CD4-positive, alpha-beta T cell treated with Interleukin-6 at 100 ng/mL for 8 hours (primary cell): ENCODE measurements around the gene TRPM4.
"Not testable (repeated sequence)": the region's sequence is repeated elsewhere in the genome, so short reads cannot be mapped to it uniquely, and the experiment has no call there.

ENCODE experiments used
- DNase-seq: peaks from one replicate; pipeline ENCODE4 v3.0.0-alpha.2; 2020; ENCODE audit warnings: mixed read lengths, low spot score

Gene TRPM4

DNA sequence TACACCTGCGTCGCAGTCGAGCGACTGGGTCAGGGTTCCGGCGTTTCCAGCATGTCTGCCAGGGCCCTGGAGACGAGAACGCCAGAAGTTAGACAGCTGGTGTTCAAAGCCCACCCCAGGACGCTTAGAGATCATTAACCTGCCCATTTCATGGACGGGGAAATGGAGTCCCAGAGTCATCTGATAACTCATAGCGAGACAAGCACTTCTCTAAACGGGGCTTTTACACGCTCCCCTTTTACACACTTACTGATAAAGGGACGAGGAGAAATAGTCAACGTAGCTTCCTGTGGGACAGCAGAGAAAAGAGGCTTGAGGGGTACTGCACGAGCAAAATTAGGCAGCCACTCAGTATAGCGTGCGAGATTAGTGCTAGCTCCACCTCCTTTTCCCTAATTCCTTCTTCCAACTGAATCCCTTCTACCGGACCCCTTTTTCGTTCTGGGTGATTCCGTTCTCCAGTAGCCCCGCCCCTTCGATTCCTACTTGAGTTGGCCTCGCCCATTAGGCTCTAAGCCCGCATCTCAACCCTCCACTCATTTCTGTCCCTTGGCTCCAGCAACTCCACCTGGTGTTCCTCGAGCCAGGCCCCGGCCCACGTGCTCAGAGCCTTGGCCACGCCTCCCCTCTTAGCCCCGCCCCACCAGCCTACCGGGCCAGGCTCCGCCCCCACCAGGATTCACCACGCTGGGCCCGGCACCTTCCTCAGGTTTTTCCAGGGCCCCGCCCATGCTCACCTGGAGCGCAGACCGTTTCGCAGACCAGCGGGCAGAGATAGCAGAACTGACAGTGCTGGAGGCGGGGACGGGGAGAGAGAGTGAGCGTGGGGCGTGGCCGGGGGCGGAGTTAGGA lies 6.1 kb upstream of the TRPM4 start:
- DNase-seq = no peak

DNA sequence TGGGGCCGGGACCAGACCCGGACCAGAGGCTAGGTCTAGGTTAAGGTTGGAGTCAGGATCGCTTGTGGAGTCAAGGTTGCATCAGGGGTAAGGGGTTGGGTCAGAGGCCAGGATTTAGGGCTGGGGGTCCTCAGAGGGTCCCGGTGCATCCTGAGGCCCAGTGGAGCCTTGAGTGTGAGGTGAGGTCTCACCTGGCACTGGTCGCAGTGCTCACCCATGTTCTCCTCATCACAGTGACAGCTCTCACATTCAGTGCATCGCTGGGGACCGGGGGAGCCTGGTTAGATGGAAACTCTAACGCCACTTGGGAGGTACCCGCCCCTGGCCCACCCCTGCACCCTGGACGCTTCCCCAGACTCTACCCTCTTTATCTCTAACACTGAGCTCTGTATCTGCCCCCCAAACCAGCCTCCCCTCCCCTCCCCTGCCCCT lies 5.5 kb upstream of the TRPM4 start:
- DNase-seq = no peak

DNA sequence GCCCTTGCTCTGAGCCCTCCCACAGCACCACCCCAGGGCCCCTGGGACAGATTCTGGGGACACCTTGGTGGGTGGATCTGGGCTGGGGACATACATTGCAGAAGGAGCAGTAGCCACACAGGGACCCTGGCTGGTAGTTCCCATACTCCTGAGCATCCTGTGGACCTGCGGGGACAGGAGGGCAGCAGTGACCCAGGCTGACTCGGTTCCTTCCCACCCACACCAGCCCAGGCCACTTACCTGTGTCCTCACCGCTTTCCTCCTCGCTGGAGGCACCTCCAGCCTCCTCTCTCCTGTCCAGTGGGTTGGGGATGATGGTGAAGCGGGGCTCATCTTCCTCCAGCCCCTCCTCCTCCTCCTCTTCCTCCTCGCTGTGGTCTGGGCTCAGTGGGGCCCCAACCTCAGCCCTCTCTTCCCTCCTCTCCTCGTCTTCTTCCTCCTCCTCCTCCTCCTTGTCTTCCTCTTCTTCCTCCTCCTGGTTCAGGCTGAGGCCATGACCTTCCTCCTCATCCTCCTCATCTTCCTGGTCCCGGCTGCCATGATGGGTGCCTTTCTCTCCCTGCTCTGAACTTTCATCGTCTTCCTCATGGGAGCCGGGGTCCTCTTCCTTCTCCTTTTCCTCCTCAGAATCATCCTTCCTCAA lies 4.3 kb upstream of the TRPM4 start:
- DNase-seq = no peak

DNA sequence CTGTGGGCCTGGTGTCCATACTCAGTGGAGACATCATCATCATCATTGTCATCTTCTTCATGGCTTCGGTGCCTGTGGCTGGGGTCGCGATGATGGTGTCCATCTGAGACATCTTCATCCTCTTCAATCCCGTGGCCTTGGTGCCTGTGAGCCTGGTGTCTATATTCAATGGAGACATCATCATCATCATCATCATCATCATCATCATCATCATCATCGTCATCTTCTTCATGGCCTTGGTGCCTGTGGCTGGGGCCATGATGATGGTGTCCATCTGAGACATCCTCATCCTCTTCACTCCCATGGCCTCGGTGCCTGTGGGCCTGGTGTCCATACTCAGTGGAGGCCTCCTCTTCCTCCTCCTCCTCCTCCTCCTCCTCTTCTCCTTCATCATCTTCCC lies 3.3 kb upstream of the TRPM4 start:
- no peak for DNase-seq

DNA sequence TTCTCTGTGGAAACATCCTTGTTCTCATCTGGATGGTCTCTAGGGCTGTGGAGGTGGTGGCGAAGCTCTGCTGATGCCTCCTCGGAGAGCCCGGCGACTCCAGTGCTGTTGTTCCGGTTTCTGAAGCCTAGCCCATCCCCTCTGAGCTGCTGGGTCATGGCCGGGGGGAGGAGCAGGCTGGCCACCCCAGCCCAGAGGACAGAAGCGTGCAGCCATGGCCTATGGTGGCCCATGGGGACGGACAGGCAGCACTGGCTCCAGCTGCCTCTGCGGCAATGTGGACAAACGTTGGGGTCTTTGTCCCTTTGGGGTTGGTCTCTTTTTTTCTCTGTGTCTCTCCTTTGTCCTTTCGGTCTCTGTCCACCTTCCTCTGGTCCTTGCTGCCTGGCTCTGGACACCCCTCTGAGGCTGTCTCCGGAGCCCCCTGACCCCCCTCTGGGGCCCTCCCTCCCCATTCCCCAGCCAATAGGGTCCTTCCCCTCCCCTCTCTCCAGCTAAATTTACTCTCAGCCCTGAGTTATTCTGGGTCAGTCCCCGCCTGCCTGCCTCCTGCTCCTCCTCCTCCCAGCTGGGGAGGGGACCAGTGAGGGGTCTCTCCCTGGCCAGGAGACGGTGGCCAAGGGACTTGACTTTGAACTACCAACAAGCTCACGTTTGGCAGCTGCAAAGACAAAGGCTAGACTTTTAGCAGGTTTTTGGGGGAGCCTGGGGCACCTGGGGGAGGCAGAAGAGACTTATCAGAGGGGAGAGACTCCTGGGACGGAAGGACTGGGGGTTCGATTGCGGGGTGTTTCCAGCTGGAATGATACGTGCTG lies 2.4 kb upstream of the TRPM4 start, which contains the start of gene HRC:
TSS of gene HRC (minus strand) at position 392 of the 815 bp plus-strand sequence. CDS start at position 233, 159 bp downstream.
- DNase-seq = no peak

DNA sequence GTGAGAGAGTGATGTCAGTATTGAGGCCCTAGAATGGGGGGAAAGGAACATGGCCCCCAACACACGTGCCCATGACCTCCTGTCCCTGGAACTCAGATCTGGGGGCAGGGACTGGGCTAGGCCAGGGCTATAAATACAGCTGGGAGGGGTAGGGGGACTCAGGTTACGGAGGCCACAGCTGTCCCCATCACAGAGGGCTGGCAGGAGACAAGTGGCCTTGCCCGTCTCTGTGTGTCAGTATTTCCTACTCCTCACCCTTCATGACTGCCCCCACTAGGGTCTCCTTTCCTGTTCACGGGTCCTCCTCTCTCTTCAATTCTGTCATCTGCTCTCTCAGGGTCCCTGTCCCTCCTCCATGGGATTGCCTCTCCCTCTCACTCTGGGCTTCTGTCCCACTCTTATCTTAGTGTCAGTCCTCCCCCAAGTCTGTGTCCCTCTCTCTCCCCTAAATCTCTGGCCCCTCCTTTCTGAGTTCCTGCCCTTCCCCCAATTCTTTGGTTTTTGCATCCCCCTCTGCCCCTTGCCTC lies 1.7 kb upstream of the TRPM4 start:
- no peak for DNase-seq

DNA sequence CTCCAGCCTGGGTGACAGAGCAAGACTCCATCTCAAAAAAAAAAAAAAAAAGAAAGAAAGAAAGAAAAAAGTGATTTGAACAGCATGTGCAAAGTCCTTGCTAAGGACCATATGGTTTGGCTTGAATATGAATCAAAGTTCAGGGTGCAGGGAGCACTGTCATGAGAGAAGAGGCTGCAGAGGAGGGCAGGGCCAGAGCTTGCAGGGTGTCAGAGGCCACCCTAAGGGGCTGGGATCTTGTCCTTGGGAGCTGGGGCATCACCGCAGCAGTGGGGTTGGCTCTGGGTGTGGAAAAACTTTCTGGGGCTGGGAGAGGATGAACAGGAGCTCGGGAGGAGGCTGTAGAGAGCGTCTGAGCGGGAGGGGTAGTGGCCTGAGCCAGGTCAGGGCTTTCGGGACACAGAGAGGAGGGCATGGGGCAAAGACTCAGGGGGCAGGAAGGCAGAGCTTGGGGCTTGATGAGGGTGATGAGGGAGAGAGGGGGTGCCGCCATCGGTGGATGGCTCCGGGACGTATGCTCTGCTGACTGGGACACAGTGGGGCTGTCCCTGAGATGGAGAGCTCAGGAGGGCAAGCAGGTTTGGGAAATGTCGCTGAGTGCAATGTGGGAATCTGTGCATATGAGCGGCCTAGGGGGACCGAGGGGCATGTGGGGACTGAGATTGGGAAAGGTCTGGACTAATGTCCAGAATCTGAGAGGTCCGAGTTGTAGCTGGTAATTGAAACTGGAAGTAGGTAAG lies 3.0 kb downstream of the TRPM4 start:
- DNase-seq = no peak

DNA sequence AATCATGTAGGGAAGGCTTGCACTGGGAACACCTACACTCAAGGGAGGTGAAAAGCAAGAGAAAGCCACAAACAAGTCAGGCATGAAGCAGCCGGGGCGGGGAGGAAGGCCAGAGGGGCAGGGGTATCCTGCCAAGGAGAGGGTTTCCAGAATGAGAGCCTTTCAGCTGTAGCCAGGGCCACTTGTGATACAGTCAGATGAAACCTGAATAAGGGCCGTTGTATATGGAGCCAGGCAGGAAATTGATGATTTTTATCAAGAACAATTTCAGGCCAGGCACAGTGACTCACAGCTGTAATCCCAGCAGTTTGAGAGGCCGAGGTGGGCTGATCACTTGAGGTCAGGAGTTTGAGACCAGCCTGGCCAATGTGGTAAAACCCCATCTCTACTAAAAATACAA lies 4.4 kb downstream of the TRPM4 start:
- no peak for DNase-seq

DNA sequence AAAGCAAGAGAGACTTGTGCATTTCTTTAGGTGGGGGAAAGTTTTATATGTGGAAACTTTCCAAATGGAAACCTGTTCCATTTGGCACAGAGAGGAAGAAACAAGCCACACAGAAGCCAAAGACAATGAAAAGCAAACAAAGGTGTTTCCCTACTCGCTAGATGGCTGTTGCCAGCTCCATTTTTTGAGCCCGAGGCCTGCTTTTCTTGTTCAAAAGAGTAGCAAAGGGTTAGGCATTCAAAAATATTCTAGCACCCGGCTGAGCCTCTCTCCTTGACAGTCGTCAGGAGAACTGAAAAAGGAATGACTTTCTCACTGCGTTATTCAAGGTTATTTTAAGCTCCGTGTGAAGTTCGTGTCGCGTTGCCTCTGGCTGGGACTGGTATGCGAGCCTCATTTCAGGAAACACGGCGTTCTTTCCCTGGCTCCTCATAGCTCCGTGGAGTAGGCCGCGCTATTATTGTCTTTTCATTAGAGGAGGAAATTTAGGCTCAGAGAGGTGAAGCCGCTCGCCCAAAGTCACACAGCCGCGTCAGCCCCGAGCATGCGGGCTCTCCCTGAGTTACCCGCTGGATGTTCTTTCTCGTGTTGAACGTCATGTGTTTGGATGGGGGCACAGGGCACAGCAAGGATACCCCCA lies 7.6 kb downstream of the TRPM4 start:
- DNase-seq = no peak

DNA sequence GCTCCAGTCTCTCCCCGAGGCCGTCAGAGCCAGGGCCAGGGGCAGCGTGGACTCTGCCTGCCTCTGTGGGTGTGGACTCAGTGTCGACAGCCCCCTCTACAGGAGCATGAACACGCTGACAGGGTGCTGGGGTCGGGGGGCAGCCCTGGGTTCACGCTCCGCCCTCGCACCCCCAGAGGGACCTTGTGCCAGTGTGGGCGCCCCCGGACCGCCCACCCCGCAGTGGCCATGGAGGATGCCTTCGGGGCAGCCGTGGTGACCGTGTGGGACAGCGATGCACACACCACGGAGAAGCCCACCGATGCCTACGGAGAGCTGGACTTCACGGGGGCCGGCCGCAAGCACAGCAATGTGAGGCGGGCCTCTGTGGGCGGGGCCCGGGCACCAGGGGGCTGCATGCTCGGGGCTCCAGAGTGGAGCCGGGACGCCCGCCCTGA lies 8.3 kb downstream of the TRPM4 start:
- DNase-seq = no peak

DNA sequence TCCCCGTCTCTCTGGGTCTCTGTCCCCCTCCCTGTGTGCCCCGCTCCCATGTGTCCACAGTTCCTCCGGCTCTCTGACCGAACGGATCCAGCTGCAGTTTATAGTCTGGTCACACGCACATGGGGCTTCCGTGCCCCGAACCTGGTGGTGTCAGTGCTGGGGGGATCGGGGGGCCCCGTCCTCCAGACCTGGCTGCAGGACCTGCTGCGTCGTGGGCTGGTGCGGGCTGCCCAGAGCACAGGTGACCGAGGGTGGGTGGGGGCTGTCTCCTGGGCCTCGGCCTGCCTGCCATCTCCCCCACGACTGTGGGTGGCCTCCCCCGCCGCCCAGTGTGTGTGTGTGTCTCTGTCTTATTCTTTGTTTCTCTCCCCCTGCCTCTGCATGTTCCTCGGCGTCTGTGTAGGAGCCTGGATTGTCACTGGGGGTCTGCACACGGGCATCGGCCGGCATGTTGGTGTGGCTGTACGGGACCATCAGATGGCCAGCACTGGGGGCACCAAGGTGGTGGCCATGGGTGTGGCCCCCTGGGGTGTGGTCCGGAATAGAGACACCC lies 10.3 kb downstream of the TRPM4 start:
- no peak for DNase-seq

DNA sequence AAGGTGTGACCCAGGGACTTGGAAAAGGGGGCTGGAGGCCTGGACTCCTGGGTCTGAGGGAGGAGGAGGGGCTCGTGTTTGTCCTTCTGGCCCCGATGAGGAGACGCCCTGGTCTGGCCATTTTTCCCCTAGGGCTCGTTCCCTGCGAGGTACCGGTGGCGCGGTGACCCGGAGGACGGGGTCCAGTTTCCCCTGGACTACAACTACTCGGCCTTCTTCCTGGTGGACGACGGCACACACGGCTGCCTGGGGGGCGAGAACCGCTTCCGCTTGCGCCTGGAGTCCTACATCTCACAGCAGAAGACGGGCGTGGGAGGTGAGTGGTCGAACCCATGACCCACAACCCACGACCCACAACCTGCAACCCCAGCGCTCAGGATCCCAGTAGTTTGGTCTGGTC lies 10.8 kb downstream of the TRPM4 start:
- DNase-seq = no peak

DNA sequence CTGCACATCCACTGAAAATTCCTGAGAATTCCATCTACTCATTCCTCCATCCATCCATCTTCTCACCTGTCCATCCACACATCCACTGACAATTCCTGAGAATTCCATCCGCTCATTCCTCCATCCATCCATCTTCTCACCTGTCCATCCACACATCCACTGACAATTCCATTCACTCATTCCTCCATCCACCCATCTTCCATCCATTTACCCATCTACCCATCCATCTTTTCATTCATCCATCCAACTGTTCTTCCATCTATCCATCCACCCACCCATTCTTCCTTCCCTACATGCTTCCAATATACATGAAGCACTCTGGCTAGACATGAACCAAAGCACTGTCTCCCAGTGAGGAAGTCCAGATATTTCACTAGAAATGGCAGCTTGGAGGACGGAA lies 15.6 kb downstream of the TRPM4 start:
- no peak for DNase-seq

DNA sequence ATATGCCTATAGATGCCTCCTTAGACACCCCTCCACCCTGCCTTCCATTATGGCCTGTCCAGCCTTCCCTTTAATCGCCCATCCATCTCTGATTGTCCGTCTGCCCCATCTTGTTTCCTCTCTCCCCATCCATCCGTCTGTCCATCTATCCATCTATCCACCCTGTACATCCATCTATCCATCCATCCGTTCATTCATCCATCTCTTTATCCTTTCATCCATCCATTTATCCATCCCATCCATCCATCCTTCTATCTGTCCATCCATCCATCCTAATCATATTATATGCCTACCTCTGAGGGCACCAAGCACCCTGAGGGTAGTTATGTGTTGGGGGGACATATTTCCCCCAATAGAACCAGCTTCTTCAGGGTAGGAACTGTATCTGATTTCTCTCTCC lies 23.1 kb downstream of the TRPM4 start:
- no peak for DNase-seq

DNA sequence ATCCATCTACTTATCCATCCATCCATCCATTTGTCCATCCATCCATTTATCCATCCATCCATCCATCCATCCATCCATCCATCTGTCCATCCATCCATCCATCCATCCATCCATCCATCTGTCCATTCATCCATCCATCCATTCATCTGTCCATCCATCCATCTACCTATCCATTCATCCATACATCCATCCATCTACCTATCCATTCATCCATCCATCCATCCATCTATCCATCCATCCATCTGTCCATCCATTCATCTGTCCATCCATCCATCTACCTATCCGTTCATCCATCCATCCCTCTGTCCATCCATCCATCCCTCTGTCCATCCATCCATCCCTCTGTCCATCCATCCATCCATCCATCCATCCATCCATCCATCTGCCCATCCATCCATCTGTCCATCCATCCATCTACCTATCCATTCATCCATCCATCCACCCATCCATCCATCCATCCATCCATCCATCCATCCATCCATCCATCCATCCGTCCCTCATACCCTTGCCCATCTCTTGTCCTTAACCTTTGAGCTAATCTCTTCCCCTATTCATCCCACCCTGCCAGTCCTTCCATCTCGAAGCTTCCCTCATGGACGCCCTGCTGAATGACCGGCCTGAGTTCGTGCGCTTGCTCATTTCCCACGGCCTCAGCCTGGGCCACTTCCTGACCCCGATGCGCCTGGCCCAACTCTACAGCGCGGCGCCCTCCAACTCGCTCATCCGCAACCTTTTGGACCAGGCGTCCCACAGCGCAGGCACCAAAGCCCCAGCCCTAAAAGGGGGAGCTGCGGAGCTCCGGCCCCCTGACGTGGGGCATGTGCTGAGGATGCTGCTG lies 24.6 kb downstream of the TRPM4 start:
- not testable (repeated sequence) for DNase-seq

DNA sequence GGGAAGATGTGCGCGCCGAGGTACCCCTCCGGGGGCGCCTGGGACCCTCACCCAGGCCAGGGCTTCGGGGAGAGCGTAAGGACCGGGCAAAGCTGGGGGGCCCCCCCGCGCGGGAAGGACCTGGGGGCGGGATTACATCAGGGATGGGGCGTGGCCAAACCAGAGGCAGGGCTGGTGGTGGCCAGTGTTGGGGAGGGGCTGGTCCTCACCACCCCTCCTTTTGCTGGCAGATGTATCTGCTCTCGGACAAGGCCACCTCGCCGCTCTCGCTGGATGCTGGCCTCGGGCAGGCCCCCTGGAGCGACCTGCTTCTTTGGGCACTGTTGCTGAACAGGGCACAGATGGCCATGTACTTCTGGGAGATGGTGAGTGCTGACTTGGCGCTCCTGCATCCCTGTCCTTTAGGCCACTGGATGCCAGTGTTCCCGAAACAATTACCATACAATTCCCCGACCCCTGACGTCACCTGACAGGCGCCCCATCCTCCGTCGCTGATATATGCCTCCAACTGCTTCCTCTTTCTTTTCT lies 25.3 kb downstream of the TRPM4 start:
- DNase-seq = no peak

DNA sequence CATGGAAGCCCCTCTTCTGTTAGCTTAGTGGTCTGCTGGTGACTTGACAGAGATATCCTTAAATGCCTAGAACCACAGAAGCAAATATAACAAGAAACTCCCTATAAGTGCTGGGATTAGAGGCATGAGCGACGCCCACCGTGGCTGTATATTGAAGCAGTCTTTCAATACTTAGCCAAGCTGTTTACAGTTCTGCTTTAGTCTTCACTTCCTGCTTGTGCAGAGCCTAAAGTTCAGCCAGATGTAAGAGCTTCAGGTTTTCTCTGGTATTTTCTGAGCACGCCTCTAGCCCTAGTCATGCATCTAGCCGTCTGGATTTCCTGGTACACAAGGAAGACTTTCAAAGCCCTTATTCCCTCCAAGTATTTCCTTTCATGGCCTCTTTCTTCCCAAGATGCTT lies 28.5 kb downstream of the TRPM4 start:
- DNase-seq = no peak

DNA sequence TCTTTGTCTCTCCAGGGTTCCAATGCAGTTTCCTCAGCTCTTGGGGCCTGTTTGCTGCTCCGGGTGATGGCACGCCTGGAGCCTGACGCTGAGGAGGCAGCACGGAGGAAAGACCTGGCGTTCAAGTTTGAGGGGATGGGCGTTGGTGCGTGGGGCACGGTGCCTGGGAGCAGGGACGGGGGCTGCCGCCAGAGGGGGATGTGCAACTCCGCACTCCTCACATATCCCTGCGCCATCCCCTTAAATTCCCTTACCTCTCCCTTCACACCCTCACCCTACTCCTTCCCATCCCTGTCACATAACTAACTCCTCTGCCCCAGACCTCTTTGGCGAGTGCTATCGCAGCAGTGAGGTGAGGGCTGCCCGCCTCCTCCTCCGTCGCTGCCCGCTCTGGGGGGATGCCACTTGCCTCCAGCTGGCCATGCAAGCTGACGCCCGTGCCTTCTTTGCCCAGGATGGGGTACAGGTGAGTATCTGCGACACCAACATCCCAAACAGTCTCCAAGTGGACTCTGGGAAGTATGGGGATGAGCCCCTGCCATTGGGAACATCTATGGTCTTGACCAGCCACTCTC lies 31.1 kb downstream of the TRPM4 start:
- no peak for DNase-seq

DNA sequence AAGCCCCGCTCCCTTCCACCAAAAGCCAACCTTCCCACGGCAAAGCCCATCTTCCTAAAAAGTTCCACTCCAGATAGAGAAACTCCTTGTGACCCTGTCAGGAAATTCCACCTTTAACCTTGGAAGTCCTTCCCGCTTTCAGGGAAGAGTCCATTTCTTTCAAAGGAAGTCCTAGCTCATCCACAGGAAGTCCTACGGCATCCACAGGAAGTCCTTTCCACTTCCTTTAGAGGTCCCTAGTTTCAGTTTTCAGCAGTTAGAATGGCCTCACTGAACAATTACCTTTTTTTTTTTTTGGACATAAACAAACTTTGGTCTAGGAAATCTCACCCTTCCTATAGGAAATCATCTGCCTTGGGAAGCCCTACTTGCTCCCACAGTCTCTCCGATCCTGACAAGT lies 31.7 kb downstream of the TRPM4 start:
- DNase-seq = no peak
